Spleen (tissue), 11 donors: ENCODE measurements around the gene ENO4. TPM values are rescaled to one million over a fixed set of nuclear protein-coding genes. Genes with fewer than 3 reads are reported as not detected.

Experiments
- DNase-seq: peaks from one replicate; pipeline ENCODE4 v3.0.0-alpha.2; 2020
- H3K27ac ChIP-seq, 8 donors: fragments of 200-600 bp; sonication (generic) in 7 of 8; 1 replicate in 4 of 8; 2 replicates in 4 of 8; pipeline versions ENCODE4 v1.5.0 to v1.8.0; 2016 to 2021; ENCODE audit warnings: inconsistent platforms in 4 of 8, mild to moderate bottlenecking in 4 of 8, moderate library complexity in 1 of 8
- H3K27me3 ChIP-seq, 7 donors: fragments of 200-600 bp; sonication (generic) in 6 of 7; replicated peaks in 1 of 7; 1 replicate in 4 of 7; 2 replicates in 3 of 7; pipeline versions ENCODE4 v1.5.0 to v1.8.0; 2016 to 2021; ENCODE audit warnings: inconsistent platforms in 3 of 7, mild to moderate bottlenecking in 1 of 7
- H3K36me3 ChIP-seq, 6 donors: fragments of 200-600 bp; sonication (generic) in 5 of 6; 1 replicate in 4 of 6; 2 replicates in 2 of 6; pipeline versions ENCODE4 v1.5.0 to v1.8.0; 2016 to 2021; ENCODE audit warnings: inconsistent platforms in 2 of 6
- H3K4me1 ChIP-seq, 6 donors: fragments of 200-600 bp; sonication (generic) in 5 of 6; 1 replicate in 3 of 6; 2 replicates in 3 of 6; pipeline versions ENCODE4 v1.5.0 to v1.8.0; 2016 to 2021; ENCODE audit warnings: inconsistent platforms in 3 of 6
- H3K4me3 ChIP-seq, 8 donors: fragments of 200-600 bp; sonication (generic) in 7 of 8; 1 replicate in 4 of 8; 2 replicates in 4 of 8; pipeline versions ENCODE4 v1.5.0 to v1.8.0; 2016 to 2021; ENCODE audit warnings: inconsistent platforms in 4 of 8, mild to moderate bottlenecking in 4 of 8, moderate library complexity in 2 of 8
- H3K9me3 ChIP-seq, 8 donors: fragments of 200-600 bp; sonication (generic) in 7 of 8; 1 replicate in 4 of 8; 2 replicates in 4 of 8; pipeline versions ENCODE4 v1.5.0 to v1.8.0; 2016 to 2021; ENCODE audit warnings: inconsistent platforms in 4 of 8
- POLR2A ChIP-seq, 3 donors: fragments of 450-650 bp; IDR thresholded peaks; one replicate each; pipeline ENCODE4 v1.5.1; 2017; ENCODE audit warnings: antibody characterized with exemption in 3 of 3, mild to moderate bottlenecking in 1 of 3
- POLR2AphosphoS5 ChIP-seq, 3 donors: sonication (generic); formaldehyde crosslinking; IDR thresholded peaks; one replicate each; pipeline ENCODE4 v1.5.1; 2017; ENCODE audit warnings: antibody characterized with exemption in 3 of 3
- WGBS, 5 donors: extraction: QIAGEN DNeasy Blood & Tissue Kit in 3 of 5; methylation state at CpG; one replicate each; pipeline versions ENCODE4 v1.1.5 to v1.1.7; 2013 to 2018; 5-methylcytosine and 5-hydroxymethylcytosine counted together
- intact Hi-C: fragments of 100-400 bp; cut with DNase I; formaldehyde crosslinking; loops from one replicate; pipeline ENCODE4 v1.15.0; 2023; ENCODE audit warnings: low total_unique reads
- polyA plus RNA-seq, 3 donors: library from polyadenylated mRNA; stranded (reverse); fragments of 200-250 nt; gene quantifications; one replicate each; pipeline ENCODE4 v1.2.1, GENCODE V29; 2013
- total RNA-seq, 7 donors: library from RNA; depleted of rRNA in 3 of 7; stranded (reverse); fragments of >200 nt in 3 of 7; fragmentation: NEBNext Ultra II Directional in 4 of 7; extraction: Animal tissue kit (Norgen Biotek cat#: 25700) in 4 of 7; gene quantifications; one replicate each; pipeline versions ENCODE4 v1.1.0 to v1.2.1, GENCODE V29; 2016 to 2021
- TF ChIP-seq, protein P1 (sequence below), 11 experiments: fragments of 200-600 bp in 7 of 11; fragments of 450-650 bp in 4 of 11; sonication (generic) in 4 of 11; IDR thresholded peaks in 8 of 11; conservative IDR thresholded peaks in 3 of 11; 1 replicate in 7 of 11; 2 replicates in 4 of 11; pipeline versions ENCODE4 v1.4.0 to v1.8.0; 2016 to 2021; ENCODE audit warnings: antibody characterized with exemption in 11 of 11, inconsistent platforms in 4 of 11, mild to moderate bottlenecking in 1 of 11
- donor health status: healthy with polysubstance abuse.
- donor health status: DM: no; HTN: no; CAD: no; lungs with moderate emphysema.
- donor health status: DM: no; HTN: no; CAD: no.
- donor health status: Bipolar disorder and iron deficiency.
- donor health status: healthy.
- donor health status: DM: no; HTN: no; CAD: no.
- donor health status: DM: yes; HTN: yes; CAD: no.

Gene ENO4
- total and polyA plus RNA-seq, 10 donors, result 0.03 to 0.09 TPM; not detected in 8

- no peak overlapping the region for H3K27ac ChIP-seq
- H3K27me3 ChIP-seq, result peaks cover 0 to 8% (median 0%) of the 10 kb centered on the region in 7 donors
- peaks cover 0 to 6% (median 0%) of the 10 kb centered on the region in 6 donors for H3K4me1 ChIP-seq
- intact Hi-C loops, result no loop called here
- no peaks in the 10 kb centered on the region for H3K9me3 ChIP-seq
- WGBS, 5 donors, result 56 to 90% (median 82%) methylated on average over 3 of the region's 3 CpGs
- no peak overlapping the region for H3K4me3 ChIP-seq
- TF ChIP-seq, protein P1, sequence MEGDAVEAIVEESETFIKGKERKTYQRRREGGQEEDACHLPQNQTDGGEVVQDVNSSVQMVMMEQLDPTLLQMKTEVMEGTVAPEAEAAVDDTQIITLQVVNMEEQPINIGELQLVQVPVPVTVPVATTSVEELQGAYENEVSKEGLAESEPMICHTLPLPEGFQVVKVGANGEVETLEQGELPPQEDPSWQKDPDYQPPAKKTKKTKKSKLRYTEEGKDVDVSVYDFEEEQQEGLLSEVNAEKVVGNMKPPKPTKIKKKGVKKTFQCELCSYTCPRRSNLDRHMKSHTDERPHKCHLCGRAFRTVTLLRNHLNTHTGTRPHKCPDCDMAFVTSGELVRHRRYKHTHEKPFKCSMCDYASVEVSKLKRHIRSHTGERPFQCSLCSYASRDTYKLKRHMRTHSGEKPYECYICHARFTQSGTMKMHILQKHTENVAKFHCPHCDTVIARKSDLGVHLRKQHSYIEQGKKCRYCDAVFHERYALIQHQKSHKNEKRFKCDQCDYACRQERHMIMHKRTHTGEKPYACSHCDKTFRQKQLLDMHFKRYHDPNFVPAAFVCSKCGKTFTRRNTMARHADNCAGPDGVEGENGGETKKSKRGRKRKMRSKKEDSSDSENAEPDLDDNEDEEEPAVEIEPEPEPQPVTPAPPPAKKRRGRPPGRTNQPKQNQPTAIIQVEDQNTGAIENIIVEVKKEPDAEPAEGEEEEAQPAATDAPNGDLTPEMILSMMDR (IDR thresholded peaks at IDR 0.05 in 8 of 11, conservative IDR thresholded peaks at IDR 0.05 in 3 of 11), result no peak
- no peak for DNase-seq
- H3K36me3 ChIP-seq, result no peaks in the 10 kb centered on the region
Observed at GRCh38 chr10:116889066-116889465, 39.8 kb downstream of the ENO4 start.

GRCh38 chr10:116891208-116891607, 41.9 kb downstream of the ENO4 start:
- Histone ChIP-seq H3K4me3 (no peak overlapping the region), H3K4me1 (peaks cover 0 to 6% (median 0%) of the 10 kb centered on the region in 6 donors), H3K36me3 (no peaks in the 10 kb centered on the region), H3K27ac (no peak overlapping the region), H3K9me3 (no peaks in the 10 kb centered on the region), H3K27me3 (peaks cover 0 to 8% (median 0%) of the 10 kb centered on the region in 7 donors)
- WGBS, 5 donors, result 3 to 16% (median 5%) methylated on average over 7 of the region's 7 CpGs
- TF ChIP-seq, protein P1 (IDR thresholded peaks at IDR 0.05 in 8 of 11, conservative IDR thresholded peaks at IDR 0.05 in 3 of 11), result no peak
- TF ChIP-seq POLR2AphosphoS5 (IDR thresholded peaks at IDR 0.05) (no peak), POLR2A (IDR thresholded peaks at IDR 0.05) (no peak)
- intact Hi-C loops, result no loop called here
- no peak for DNase-seq

GRCh38 chr10:116892907-116893685, 43.8 kb downstream of the ENO4 start:
- WGBS, 5 donors, result 22 to 31% (median 26%) methylated on average over 10 to 11 of the region's 11 CpGs
- Histone ChIP-seq H3K27ac (no peak overlapping the region), H3K36me3 (no peaks in the 10 kb centered on the region), H3K4me1 (peaks cover 0 to 6% (median 0%) of the 10 kb centered on the region in 6 donors), H3K27me3 (peaks cover 0 to 8% (median 0%) of the 10 kb centered on the region in 7 donors), H3K9me3 (no peaks in the 10 kb centered on the region), H3K4me3 (no peak overlapping the region)
- TF ChIP-seq, protein P1 (IDR thresholded peaks at IDR 0.05 in 8 of 11, conservative IDR thresholded peaks at IDR 0.05 in 3 of 11), result no peak
- TF ChIP-seq POLR2A (IDR thresholded peaks at IDR 0.05) (no peak), POLR2AphosphoS5 (IDR thresholded peaks at IDR 0.05) (no peak)
- DNase-seq, result no peak
- intact Hi-C loops, result no loop called here

DNA sequence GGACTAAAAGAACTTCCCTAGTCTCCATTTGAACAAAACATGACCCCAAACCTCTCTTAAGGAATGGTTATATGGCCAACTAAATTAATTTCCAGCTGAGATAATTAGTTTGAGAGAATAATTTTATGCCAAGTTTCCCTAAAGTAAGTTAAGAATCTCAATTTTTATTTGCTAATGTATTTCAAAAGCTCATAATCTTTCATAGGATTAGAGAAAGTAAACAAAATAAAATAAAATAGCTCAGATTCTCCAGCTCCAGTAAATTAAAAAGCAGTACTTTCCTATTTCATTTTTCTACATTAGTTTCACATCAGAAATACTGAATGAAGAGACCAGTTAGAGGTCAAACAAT, 44.4 kb downstream of the ENO4 start:
- peaks cover 0 to 8% (median 0%) of the 10 kb centered on the region in 7 donors for H3K27me3 ChIP-seq
- H3K4me1 ChIP-seq, result peaks cover 0 to 6% (median 0%) of the 10 kb centered on the region in 6 donors
- H3K9me3 ChIP-seq, result no peaks in the 10 kb centered on the region
- H3K4me3 ChIP-seq, result no peak overlapping the region
- intact Hi-C loops, result no loop called here
- TF ChIP-seq POLR2AphosphoS5 (IDR thresholded peaks at IDR 0.05), result no peak
- TF ChIP-seq, protein P1 (IDR thresholded peaks at IDR 0.05 in 8 of 11, conservative IDR thresholded peaks at IDR 0.05 in 3 of 11), result no peak
- no peak for TF ChIP-seq POLR2A (IDR thresholded peaks at IDR 0.05)
- no peak overlapping the region for H3K27ac ChIP-seq
- DNase-seq, result no peak
- no peaks in the 10 kb centered on the region for H3K36me3 ChIP-seq
